Activated CD4-positive, alpha-beta T cell treated with anti-CD3 and anti-CD28 coated beads for 1 hour (primary cell): Measurements from ENCODE around the gene MRPL36.
A peak's percentile ranks its signal among the peaks of the same experiment; 100 is the strongest.
"Not testable (repeated sequence)": the region's sequence is repeated elsewhere in the genome, so short reads cannot be mapped to it uniquely, and the experiment has no call there.

Source experiments
- DNase-seq: peaks from one replicate; pipeline ENCODE4 v3.0.0-alpha.2; 2020

MRPL36 gene

DNA sequence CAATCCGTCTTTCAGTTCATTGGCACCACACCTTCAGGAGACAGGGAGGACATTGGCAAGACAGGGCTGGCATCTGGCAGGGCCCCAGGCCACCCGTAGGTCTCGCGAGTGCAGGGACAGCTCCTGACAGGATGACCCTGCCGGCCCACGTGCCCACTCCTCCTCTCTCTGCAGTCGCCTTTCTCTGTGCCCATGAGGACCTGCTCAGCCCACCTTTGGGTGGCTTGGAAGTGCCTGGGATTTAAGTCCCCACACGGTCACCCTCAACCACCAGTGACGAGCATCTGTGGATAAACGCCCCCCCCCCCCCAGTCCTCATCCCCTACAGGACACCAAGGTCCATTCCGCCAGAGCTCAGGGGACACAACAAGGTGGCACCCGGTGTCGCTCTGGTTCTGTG, 4.1 kb downstream of the MRPL36 start:
- no peak for DNase-seq

DNA sequence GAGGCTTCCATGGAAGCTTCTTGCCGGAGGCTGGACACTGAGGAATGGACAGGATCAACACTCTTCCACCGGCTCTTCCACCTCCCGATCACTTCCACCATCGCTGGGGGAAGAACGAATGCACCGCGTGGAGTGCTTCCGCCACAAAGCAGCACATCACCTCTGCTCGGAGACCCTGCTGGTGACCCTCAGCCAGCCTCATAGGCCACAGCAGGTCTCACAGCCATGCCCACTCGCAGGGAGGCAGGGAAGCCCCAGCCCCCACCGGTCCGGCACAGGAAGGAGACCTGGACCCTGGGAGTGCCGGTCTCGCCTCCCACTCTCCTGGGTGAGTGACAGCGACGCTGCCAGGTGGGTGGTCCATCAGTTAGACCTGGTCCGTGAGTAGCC, 4.7 kb downstream of the MRPL36 start:
- DNase-seq = no peak

DNA sequence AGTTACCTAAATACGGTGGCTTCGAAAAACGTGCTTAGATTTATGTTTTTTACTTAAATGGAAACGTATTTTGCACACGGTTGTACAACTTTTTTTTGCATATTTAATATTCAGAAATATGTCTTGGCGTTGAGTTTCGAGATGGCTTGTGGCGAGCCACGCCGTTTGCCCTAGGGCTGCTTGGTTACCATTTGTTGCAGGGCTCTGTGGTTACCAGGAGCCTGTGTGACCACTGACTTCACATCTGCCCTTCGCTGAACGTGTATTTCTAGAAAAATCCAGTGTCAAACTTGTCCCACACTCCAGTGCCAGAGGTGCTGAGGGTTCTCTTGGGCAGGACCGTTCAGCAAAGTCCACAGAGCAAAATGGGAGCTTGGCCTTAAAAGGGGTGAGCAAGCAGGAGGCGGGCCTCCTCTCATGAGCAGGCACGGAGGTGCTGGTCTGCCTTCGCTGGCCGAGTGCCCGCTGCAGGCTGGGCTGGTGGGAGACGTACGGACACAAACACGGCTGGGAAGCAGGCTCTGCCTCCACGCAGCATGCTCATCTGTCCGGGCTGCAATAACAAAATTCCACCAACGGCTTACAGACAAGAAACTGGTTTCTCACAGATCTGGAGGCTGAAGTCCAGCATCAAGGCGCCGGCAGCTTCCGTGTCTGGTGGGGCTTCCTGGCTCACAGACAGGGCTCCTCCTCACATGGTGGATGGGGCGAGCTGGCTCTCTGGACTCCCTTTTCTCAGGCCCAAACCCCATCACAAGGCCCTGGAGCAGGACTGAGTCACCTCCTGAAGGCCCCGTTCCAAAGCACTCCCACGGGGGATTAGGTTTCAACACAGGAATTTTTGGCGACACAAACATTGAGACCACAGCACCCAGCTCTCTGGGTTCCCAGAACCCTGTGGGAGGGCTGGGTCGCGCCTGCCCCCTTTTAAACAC, 5.4 kb downstream of the MRPL36 start:
- DNase-seq = no peak

DNA sequence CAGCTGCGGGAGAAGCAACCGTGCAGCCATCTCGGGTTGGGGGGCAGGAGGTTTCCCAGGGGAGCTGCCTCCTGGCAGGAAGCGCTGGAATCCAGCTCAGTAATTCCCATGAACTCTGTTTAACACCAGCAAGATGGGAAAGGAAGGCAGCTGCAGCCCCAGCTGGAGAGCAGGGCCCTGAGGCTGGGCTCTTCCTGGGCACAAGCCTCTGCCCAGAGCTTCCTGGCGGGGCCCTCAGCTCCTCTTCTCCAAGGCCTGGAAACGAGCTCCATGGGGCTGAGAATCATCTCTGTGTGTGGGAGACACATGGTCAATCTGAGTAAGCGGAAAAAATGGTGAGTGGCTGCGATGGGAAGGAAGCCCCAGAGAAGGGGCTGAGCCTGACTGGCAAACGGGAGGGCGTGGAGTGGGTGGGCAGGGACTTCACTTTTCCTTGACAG, 6.3 kb downstream of the MRPL36 start:
- DNase-seq = no peak

DNA sequence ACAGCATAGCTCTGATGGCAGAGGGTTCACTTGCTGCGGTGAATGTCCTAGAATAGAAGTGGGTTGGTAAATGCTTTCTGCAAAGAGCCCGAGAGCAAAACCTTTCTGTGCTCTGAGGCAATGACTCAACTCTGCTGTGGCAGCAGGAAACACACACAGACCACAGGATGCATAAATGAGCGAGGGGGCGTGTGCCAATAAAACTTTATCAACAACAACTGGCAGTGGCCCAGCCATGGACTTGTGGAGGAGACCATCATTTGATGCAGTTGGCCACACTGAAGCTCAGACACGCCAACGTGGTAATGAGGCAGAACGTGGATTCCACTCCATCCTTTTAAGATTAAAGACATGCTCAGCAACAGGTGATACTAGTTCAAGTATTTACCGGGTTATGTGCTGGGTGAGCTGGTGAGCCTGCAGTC, 6.8 kb downstream of the MRPL36 start:
- peak; percentile 62 for DNase-seq

DNA sequence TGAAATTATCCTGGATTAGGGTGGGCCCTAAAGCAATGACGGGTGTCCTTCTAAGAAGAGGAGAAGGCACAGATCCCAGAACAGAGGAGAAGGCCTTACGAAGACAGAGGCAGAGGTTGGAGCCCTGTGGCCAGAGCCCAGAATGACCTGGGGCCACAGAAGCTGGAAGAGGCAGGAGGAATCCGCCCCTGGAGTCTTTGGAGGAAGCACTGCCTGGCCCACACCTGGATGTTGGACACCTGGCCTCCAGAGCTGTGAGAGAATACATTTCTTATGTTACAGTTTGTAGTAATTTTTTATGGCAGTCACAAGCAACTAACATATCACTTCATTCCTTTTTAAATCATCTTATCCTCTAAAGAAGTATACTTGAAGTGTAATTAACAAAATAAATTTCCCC, 8.5 kb downstream of the MRPL36 start:
- no peak for DNase-seq

DNA sequence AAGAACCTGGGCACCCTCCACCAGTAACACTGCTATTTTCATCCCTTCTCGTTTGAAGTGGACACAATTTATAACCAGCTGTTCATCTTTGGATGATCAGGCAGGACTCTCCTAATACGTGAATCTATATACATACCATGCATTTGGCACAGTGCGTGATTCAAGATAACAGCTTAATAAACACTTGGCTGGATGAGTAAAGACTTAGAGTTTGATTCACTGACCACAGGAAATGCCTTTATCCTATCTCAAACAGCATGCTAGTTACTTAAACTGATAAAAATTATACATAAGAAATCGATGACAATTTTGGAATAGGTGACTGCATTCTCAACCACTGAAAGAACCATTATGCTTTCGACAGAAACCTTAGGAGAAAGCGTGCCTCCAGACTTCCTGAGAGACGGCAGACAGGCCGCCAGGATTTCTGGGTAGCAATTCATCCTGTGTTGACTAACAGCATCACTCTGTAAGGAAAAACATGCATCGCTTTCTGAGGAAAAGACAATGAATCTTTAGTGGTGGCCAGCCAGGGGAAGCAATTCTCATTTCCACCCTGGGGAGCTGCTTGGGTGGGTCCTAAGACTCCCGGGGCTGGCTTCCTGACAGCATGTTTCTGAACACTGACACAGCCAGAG, 9.7 kb downstream of the MRPL36 start:
- no peak for DNase-seq

DNA sequence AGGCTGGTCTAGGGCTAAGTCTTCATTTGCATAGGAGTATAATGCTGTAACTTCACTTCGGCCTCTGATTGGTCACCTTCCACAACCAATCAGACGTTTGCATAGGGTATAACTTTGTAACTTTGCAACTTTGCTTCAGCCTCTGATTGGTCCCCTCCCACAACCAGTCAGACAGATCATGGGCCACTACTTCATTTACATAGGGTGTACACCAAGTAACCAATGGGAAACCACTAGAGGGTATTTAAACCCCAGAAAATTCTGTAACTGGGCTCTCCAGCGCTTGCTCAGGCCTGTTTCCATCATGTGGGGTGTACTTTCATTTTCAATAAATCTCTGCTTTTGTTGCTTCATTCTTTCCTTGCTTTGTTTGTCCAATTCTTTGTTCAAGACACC, 10.2 kb downstream of the MRPL36 start:
- not testable (repeated sequence) for DNase-seq

DNA sequence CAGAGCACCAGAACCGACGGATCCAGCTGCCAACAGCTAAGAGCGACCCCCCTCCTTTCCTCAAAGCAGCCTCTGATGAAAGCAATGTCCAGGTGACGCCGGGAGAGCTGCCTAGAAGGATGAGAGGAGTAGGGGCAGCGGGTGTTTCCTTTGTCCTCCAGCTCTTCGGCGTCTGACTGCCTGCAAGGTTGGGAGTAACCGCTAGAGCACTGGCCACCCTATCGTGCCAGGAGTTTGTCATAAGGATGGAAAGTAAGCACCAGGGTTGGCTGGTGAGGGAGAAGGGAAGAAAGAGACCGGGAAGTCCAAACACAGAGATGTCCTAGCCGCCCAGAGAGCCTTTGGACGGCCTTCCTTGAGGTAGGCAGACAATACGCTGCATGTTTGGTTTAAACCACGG, 10.8 kb downstream of the MRPL36 start:
- DNase-seq = no peak

DNA sequence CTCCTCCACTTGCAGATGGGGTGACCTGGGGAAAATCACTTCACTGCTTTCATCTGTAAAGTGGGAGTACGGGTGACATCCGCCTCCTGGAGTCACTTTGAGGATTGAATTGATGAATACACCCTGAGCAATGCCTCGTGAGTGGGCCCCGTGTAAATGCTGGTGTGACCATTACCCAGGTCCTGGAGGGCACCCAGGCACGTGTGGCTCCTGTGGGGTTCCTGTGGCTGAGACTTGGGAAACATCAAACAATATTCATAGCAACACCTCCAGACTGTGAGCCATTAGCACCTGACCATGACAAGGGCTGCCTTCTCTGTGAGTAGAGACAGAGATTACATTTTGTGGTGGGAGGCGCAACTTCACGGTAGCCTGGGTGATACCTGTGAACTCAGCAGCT, 11.4 kb downstream of the MRPL36 start:
- no peak for DNase-seq

DNA sequence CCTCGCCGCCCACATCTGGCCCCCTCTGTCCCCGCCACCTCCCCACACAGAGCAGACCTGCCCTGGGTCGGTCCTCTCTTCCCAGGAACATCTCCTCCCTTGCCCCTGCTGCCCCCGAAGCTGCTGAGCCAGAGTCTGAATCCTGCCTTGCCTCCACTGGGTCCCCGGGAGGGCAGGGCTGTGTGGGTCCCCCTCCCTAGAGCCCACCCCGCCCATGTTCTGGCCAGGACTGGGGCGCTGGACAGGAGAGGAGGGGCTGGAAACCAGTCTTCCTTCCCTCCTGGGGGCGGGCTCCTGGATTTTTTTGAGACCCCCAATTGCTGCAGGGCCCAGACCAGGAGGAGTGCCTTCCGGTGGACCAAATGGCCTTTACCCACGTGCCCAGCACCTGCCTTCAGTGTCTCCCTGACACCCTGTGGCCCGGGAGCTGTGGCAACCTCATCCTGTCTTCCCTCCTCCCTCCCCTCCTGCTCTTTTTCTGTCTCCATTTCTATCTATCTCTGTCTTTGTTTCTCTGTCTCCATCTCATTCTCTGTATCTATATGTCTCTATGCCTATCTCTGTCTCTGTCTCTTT, 12.1 kb downstream of the MRPL36 start:
- no peak for DNase-seq

DNA sequence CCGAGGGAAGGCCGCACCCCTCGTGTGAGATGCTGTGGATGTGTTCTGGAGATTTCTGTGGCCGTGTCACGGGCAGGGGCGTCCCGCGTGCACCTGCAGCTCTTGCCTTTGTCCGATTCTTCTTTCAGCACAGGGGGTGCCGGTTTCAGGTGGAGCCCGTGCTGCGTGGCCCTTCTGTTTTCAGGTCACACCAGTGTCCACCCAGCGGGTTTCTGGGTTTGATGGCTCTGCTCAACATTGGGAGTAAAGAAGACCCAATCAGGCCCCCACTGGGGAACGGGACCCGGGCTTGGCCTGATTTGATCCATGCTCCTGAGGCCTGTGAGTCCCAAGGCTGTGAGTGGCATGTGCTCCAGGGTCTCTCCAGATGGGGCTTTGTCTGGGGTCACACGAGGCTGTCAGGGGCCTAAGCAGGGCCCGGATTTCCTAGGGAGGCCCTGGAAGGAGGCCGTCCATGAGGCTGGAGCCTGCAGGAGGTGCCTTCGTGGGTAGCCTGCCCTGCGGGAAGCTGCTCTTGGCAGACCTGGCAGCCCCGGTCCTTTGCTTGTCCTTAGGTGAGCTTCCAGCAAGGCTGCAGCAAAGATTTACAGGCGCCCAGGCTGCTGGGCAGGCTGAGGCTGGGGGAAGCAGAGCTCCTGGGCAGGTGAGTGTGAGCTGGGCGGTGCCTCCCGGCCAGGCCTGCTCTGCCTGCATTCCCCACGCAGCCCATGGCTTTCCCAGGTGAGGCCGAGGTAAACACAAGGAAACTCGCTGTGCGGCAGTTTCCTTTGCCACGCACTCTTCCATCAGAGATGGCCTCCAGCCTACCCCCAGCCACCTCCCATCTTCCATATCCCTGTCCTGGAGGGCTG, 12.8 kb downstream of the MRPL36 start:
- no peak for DNase-seq

DNA sequence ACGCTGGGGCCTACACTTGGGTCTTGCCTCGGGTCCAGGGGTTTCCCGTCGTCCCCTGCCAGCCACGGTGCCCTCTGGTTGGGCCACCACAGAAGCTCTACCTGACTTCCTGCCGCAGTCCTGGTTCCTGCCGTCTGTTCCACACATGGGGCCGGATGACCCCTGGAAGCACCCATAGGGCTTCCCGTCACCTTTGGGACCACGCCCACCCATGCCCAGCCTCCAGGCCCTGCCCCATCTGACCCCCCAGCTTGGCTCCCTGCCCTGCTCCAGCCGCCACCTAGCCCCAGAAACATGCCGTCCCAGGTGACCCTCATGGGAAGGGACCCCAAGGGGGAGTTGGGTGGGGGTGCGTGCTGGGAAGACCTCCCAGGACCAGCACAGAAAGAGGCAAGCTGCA, 13.7 kb downstream of the MRPL36 start:
- DNase-seq = no peak

DNA sequence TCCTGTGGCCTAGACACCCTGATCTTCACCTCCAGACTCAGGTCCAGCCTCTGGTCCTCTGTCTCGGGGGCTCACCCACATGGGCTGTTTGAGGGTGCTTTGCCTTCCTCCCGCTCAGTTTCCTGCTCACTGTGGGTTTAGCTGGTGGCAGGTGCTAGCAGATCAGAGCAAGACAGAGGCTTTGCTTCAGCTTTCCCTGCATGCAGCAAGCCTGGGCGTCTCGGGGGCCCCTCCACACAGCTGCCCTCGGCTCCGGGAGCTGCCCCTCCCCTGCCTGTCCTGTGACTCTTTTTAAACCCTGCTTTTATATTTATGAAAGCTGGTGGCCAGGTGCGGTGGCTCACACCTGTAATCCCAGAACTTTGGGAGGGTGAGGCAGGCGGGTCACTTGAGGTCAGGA, 14.6 kb downstream of the MRPL36 start:
- DNase-seq = no peak

DNA sequence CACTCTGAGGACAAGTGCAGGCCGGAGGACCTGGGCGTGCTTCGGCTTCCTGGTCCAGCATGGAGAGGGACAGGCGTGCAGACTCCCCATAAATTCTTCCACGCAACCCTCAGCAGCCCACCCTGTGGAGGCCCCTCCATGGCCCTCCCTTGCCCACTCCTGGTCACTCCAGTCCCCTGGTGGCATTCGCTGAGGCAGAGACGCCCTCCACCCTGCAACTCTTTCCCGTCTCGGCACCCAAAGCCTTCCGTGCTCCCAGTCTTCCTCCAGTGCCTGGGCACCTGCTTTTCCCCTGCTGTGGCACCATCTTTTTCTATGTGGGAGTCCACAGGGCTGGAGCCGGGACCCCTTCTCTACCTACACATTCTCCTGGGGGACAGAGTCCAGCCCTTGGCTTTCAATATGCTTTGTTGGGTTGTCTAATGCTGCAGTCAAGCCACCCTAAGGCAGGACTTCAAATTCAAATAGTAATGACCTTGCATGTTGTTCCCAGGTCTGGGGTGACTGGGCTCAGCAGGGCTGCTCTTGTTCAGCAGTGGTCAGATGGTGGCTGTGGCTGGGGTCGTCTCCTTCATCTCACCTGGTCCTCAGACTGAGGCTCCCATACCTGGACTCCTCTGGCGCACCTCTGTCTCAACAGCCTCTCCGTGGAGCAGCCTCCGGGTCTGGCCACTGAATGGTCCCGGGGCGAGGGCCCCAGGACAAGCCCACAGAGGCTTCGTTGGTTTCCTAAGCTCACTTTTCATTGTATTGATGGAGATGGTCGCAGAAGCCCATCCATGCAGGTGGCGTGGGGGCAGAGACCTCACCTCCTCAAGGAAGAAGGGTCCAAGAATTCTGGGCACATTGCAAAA, 15.2 kb downstream of the MRPL36 start:
- DNase-seq = no peak

DNA sequence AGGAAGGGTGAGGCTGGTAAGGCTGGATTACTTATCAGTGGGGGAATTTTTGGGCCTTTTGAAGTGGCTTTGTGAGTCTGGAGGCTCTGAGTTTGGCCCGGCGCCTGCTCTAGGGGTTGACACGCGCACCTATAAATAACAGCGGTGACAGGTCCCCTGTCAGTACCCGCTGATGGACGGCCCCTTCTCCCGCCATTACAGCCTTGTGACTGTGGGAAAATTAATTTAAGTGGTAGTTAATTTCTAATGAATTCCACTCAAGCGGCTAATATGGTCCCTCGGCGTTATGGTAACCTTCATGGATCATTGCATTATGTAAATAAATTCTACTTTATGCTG, 16.5 kb downstream of the MRPL36 start:
- DNase-seq = no peak

DNA sequence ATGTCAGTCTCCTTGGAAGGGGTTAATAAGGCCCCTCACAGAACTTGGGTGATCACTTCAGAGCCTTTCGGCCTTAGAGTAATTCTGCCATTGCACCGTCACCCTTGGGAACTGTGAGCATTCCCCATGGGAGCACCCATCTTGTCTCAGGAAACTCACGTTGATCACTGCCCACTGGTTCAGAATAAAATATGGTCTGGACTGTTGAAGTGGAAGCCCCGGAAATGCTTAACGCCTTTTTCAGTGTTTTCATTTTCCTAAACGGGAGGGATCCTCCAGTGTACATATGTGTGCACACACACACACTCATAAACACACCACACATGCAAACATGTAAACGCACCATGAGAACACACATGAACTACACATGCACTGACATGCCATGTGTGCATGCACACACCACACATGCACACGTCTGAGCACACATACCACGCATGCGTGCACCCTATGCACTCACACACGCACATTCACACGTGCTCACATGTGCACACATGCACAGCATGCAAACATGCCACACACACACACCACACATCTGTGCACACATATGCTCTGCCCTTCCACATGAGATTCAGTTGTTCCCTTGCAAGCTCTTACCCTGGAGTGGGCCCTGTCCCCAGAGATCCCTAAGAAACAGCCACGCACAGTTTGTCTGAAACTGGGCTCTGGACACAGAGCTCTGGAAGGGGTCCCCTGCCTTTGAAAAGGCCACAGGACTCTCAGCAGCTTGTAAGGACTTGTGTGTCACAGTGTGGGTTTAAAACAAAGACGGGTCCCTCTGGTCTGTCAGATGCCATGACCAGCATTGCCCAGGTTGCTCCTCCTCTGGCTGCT, 17.0 kb downstream of the MRPL36 start:
- no peak for DNase-seq

DNA sequence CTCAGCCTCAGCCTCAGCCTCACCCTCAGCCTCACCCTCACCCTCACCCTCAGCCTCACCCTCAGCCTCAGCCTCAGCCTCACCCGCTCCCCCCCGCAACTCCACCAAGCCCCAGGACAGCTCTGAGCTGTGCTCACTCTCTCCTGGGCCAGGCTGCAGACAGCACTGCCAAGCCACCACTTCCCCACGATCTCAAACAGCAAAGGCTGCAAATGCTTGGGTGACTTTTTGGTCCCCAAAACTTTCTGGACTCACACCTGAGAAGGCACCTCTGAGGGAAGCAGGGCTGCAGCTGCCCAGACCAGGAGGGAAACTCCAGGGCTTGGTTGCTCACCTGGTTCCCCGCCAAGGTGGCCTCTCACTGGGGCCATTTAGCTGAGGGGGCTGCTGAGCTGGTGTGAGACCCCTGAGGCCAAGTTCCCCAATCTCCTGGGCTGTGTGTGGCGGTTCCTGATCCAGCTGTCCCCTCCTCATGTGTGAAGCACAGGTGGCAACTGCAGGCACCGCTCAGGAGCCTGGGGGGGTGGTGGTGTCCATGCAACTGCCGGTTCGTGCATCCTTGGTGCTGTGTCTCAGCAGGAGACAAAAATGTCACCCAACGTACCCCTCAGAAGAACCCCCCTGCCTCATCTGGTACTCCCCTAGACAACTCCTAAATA, 17.8 kb downstream of the MRPL36 start:
- no peak for DNase-seq

DNA sequence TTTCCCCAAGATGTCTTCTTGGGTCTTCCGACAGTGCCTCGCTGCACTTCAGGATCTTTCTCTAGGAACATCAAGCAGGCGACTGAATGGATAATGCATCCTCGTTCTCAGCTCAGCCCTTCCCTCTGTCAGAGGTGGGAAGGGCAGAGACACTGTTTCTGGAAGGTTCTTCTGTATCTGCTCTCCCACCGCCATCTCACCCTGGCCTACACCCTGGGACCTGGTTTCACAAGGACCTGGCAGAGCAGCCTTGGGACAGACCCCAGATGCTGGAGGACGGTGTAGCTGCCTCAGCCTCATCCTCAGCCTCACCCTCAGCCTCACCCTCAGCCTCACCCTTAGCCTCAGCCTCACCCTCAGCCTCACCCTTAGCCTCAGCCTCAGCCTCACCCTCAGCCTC, 18.5 kb downstream of the MRPL36 start:
- no peak for DNase-seq

DNA sequence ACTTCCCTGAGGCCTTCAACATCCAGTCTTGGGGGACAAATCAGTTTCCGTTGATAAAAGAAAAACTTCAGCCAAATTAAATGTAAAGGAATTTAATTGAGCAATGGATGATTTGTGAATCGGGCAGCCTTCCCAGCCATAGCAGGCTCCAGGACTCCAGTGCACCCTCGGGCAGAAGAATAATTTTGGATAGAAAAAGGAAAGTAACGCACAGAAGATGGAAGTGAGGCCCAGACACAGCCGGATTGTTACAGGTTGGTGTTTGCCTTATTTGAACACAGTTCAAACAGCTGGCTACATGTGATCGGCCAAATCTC, 19.1 kb downstream of the MRPL36 start:
- no peak for DNase-seq
